Measurements from ENCODE around the gene NAP1L4. TPM values are rescaled to one million over a fixed set of nuclear protein-coding genes. Genes with fewer than 3 reads are reported as not detected.

Gene NAP1L4
- total RNA-seq, 1 experiment from 2014 or later = 144 TPM

DNA sequence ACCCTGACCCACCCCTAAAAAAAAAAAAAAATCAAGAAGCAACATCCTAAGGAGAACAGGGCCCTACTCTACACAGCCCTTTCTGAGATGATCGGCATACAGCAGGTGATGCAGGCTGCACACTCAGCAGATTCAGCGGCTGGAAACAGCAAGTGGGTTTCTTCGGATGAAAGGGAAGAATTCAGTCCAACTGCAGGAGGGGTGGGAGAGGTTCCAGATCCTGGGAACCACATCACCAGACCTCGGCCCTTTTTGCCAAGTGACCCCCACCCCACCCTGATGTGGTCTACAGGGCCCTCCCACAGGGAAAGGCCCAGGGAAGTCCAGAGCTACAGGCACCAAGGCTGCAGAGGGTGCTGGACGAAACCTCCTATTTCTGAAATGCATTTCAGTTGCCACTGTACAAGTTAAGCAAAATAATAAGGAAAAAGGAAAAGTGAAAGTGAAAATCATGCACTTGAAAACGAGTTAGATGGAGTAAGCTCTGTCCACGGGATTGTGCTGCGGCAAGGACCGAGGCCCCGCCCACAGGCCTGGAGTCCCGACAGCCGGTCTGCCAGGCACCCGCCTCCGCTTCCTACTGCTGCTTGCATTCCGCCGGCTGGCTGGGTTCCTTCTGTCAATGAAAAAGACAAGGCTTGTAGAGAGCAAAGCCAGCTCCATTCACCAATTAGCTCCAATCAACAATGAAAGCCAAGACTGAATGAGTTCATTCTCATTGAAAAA lies 46.9 kb downstream of the NAP1L4 start (continued):
- TF ChIP-seq EZH2 (IDR thresholded peaks at IDR 0.05) (no peak), ZNF274 (IDR thresholded peaks at IDR 0.05; ENCODE audit: low read depth, low read length) (no peak), CBX3 (IDR thresholded peaks at IDR 0.05; ENCODE audit: low read depth) (no peak)
- TF ChIP-seq, protein P1, sequence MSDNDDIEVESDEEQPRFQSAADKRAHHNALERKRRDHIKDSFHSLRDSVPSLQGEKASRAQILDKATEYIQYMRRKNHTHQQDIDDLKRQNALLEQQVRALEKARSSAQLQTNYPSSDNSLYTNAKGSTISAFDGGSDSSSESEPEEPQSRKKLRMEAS (IDR thresholded peaks at IDR 0.05) = no peak

DNA sequence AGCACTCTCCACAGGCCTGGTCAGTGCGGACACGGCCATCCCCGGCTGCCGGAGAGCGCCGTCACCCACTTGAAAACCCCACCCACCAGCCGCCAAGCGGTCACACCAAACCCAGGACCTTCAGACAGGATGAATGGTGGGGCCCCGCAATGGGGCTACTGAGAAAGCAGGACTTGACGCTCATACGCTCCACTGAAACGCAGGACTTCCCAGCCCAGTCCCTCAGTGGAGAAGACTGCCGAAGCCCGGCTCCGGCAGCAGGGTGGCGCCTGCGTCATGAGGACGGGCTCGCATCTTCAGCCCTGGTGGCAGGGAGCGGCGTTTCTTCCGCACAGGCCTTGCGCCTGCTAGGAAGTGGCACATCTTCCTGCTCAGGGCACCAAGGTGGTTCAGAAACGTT lies 47.6 kb downstream of the NAP1L4 start:
- Histone ChIP-seq H3K9ac (ENCODE audit: low read length) (no peak overlapping the region), H3K27ac (ENCODE audit: low read depth, low read length) (no peak overlapping the region), H3K36me3 (ENCODE audit: control insufficient read depth in 1 of 2, insufficient read depth in 2 of 2, low read length in 2 of 2) (peaks cover 12 to 23% of the 10 kb centered on the region in 2 experiments; a peak in 2 of 4 replicates), H2AFZ (ENCODE audit: low read depth, low read length, poor library complexity, severe bottlenecking) (no peak overlapping the region), H3K4me3 (replicated peaks in 1 of 2; ENCODE audit: low read depth in 1 of 2, low read length in 2 of 2) (no peak overlapping the region), H3K9me3 (ENCODE audit: control insufficient read depth in 1 of 2, insufficient read depth in 1 of 2, low read depth in 1 of 2, low read length in 2 of 2) (no peaks in the 10 kb centered on the region), H3K79me2 (ENCODE audit: insufficient read depth, low read length) (peaks cover 28% of the 10 kb centered on the region; the same call in 1 of the 2 replicates), H3K4me2 (ENCODE audit: low read length) (no peak overlapping the region), H3K9me2 (ENCODE audit: insufficient read depth) (no peaks in the 10 kb centered on the region), H4K20me1 (ENCODE audit: insufficient read depth) (no peaks in the 10 kb centered on the region), H3K4me1 (ENCODE audit: control insufficient read depth in 1 of 2, insufficient read depth in 2 of 2, low read length in 2 of 2) (peaks cover 22 to 41% of the 10 kb centered on the region in 2 experiments), H3K27me3 (ENCODE audit: insufficient read depth, low read length) (no peaks in the 10 kb centered on the region)
- DNase-seq (ENCODE audit: low read depth, low spot score) (no peak), ATAC-seq (no peak)
- ChIA-PET RAD21 (ENCODE audit: low non-redundant PET in 1 of 2, low total read pairs in 2 of 2, uncharacterized antibody in 2 of 2, unreplicated experiment in 2 of 2) (no interaction called here), CTCF (no interaction called here), POLR2A (no interaction called here)
- TSS peak; percentile 49 for BruUV-seq (replicated peaks)
- TF ChIP-seq SP1 (IDR thresholded peaks at IDR 0.05; ENCODE audit: low read depth) = no peak
- no peak for TF ChIP-seq SIN3A (IDR thresholded peaks at IDR 0.05; ENCODE audit: low read depth)
- TF ChIP-seq CBX3 (IDR thresholded peaks at IDR 0.05; ENCODE audit: low read depth) = no peak
- no peak for TF ChIP-seq ELF1 (IDR thresholded peaks at IDR 0.05; ENCODE audit: borderline replicate concordance, low read depth)
- intact Hi-C loops (cut with micrococcal nuclease) = no loop called here

DNA sequence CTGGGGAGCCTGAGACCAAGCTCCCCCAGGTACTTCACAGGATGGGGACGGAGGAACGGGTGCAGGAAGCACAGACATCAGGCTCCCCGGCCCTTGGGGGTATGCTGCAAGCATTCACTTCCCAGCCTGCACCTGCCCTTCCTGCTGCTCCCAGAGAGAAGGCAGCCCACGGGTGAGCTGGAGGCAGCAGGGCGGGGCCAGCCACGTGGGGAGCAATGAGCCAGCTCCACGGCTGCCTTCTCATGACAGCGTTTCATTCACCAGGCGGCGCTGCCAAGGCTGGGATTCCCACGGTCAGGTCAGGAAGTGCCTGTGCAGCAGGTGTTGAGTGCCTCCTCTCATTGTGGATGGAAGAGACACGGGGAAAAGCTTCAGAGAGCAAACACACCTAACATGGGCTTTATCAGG lies 48.4 kb downstream of the NAP1L4 start:
- Histone ChIP-seq H3K27ac (ENCODE audit: low read depth, low read length) (no peak overlapping the region), H3K4me1 (ENCODE audit: control insufficient read depth in 1 of 2, insufficient read depth in 2 of 2, low read length in 2 of 2) (peaks cover 22 to 41% of the 10 kb centered on the region in 2 experiments), H3K9me3 (ENCODE audit: control insufficient read depth in 1 of 2, insufficient read depth in 1 of 2, low read depth in 1 of 2, low read length in 2 of 2) (peaks cover 0 to 3% of the 10 kb centered on the region in 2 experiments; a peak in 1 of 4 replicates), H4K20me1 (ENCODE audit: insufficient read depth) (no peaks in the 10 kb centered on the region), H3K4me3 (replicated peaks in 1 of 2; ENCODE audit: low read depth in 1 of 2, low read length in 2 of 2) (no peak overlapping the region), H3K27me3 (ENCODE audit: insufficient read depth, low read length) (no peaks in the 10 kb centered on the region), H3K36me3 (ENCODE audit: control insufficient read depth in 1 of 2, insufficient read depth in 2 of 2, low read length in 2 of 2) (peaks cover 12 to 23% of the 10 kb centered on the region in 2 experiments; a peak in 2 of 4 replicates), H3K79me2 (ENCODE audit: insufficient read depth, low read length) (peaks cover 22% of the 10 kb centered on the region; the same call in 1 of the 2 replicates), H3K4me2 (ENCODE audit: low read length) (no peak overlapping the region), H3K9me2 (ENCODE audit: insufficient read depth) (no peaks in the 10 kb centered on the region), H2AFZ (ENCODE audit: low read depth, low read length, poor library complexity, severe bottlenecking) (no peak overlapping the region), H3K9ac (ENCODE audit: low read length) (no peak overlapping the region)
- ChIA-PET CTCF (no interaction called here), RAD21 (ENCODE audit: low non-redundant PET in 1 of 2, low total read pairs in 2 of 2, uncharacterized antibody in 2 of 2, unreplicated experiment in 2 of 2) (no interaction called here), POLR2A (no interaction called here)
- BruUV-seq (replicated peaks) = no TSS peak
- TF ChIP-seq, protein P1 (IDR thresholded peaks at IDR 0.05) = peak; percentile 56; the same call in 1 of the 2 replicates
- no peak for TF ChIP-seq ZFX (IDR thresholded peaks at IDR 0.05)
- intact Hi-C loops (cut with micrococcal nuclease) = no loop called here
- no peak for DNase-seq (ENCODE audit: low read depth, low spot score)
- peak; percentile 11; the same call in 1 of the 2 replicates for ATAC-seq

All from HCT116 (cell line).